Skeletal muscle satellite cell (primary cell): Measurements from ENCODE around the gene LRRN3.

ENCODE experiments used
- H3K27me3 ChIP-seq: 2 replicates; pipeline ENCODE4 v1.7.0; 2013; ENCODE audit warnings: low read length; ENCODE audit not compliant: control insufficient read depth, insufficient read depth
- H3K36me3 ChIP-seq: 2 replicates; pipeline ENCODE4 v1.7.0; 2013; ENCODE audit warnings: mild to moderate bottlenecking, control low read depth, low read length; ENCODE audit not compliant: insufficient read depth
- H3K4me1 ChIP-seq: 2 replicates; pipeline ENCODE4 v1.7.0; 2013; ENCODE audit warnings: low read length; ENCODE audit not compliant: control insufficient read depth, insufficient read depth
- H3K4me2 ChIP-seq: 2 replicates; pipeline ENCODE4 v1.7.0; 2013; ENCODE audit warnings: mild to moderate bottlenecking, low read length
- H3K4me3 ChIP-seq: 2 replicates; pipeline ENCODE4 v1.7.0; 2013; ENCODE audit warnings: low read length
- H3K9ac ChIP-seq: 2 replicates; pipeline ENCODE4 v1.7.0; 2013; ENCODE audit warnings: mild to moderate bottlenecking, low read depth, low read length, moderate library complexity
- H3K9me3 ChIP-seq: replicated peaks from 2 replicates; pipeline ENCODE4 v1.7.0; 2013; ENCODE audit warnings: mild to moderate bottlenecking, control low read depth, low read length

Gene LRRN3

GRCh38 chr7:111108496-111108895 lies 17.6 kb downstream of the LRRN3 start:
- H3K27me3 ChIP-seq: no peaks in the 10 kb centered on the region
- H3K9me3 ChIP-seq: no peaks in the 10 kb centered on the region
- H3K9ac ChIP-seq: no peak overlapping the region
- peaks cover 22% of the 10 kb centered on the region for H3K4me1 ChIP-seq
- H3K4me3 ChIP-seq: no peak overlapping the region
- no peak overlapping the region for H3K4me2 ChIP-seq
- no peaks in the 10 kb centered on the region for H3K36me3 ChIP-seq

GRCh38 chr7:111112439-111112838 lies 21.5 kb downstream of the LRRN3 start:
- Histone ChIP-seq H3K9ac (no peak overlapping the region), H3K9me3 (no peaks in the 10 kb centered on the region), H3K4me3 (no peak overlapping the region), H3K27me3 (no peaks in the 10 kb centered on the region), H3K36me3 (no peaks in the 10 kb centered on the region), H3K4me1 (peaks cover 31% of the 10 kb centered on the region), H3K4me2 (no peak overlapping the region)

- H3K27me3 ChIP-seq: no peaks in the 10 kb centered on the region
- H3K9ac ChIP-seq: no peak overlapping the region
- H3K9me3 ChIP-seq: no peaks in the 10 kb centered on the region
- peaks cover 22% of the 10 kb centered on the region for H3K4me1 ChIP-seq
- H3K4me3 ChIP-seq: no peak overlapping the region
- H3K4me2 ChIP-seq: peak overlapping the region; percentile 47
- H3K36me3 ChIP-seq: no peaks in the 10 kb centered on the region
Measured at GRCh38 chr7:111113263-111114017, 22.5 kb downstream of the LRRN3 start.

GRCh38 chr7:111115966-111116365 lies 25.0 kb downstream of the LRRN3 start:
- H3K4me3 ChIP-seq: no peak overlapping the region
- H3K9ac ChIP-seq: no peak overlapping the region
- no peaks in the 10 kb centered on the region for H3K27me3 ChIP-seq
- no peaks in the 10 kb centered on the region for H3K9me3 ChIP-seq
- H3K4me2 ChIP-seq: no peak overlapping the region
- H3K36me3 ChIP-seq: no peaks in the 10 kb centered on the region
- peaks cover 19% of the 10 kb centered on the region for H3K4me1 ChIP-seq

- Histone ChIP-seq H3K4me1 (no peaks in the 10 kb centered on the region), H3K36me3 (no peaks in the 10 kb centered on the region), H3K4me2 (no peak overlapping the region), H3K27me3 (no peaks in the 10 kb centered on the region), H3K4me3 (no peak overlapping the region), H3K9ac (no peak overlapping the region), H3K9me3 (no peaks in the 10 kb centered on the region)
Measured at GRCh38 chr7:111126987-111127386, 36.1 kb downstream of the LRRN3 start.

DNA sequence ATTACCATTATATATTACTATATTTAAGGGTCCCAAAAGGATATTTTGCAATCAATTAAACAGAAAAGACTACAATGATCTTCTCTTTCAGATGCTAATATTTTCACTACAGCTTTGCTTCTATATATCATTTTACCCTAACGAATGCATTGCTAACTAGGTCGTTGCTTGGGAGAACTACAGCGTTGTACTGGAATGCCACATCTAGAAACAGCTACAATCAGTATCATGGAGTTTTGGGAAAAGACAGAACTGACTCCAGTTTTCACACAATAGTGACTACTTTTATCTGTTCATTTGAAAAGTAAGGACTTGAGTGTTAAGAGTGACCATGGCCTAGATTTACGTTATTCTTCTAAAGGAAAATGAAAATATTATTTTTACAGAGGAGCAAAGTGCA lies 38.5 kb downstream of the LRRN3 start:
- Histone ChIP-seq H3K4me2 (no peak overlapping the region), H3K9ac (no peak overlapping the region), H3K27me3 (no peaks in the 10 kb centered on the region), H3K4me1 (peaks cover 6% of the 10 kb centered on the region), H3K36me3 (no peaks in the 10 kb centered on the region), H3K9me3 (no peaks in the 10 kb centered on the region), H3K4me3 (no peak overlapping the region)

- Histone ChIP-seq H3K4me1 (peaks cover 11% of the 10 kb centered on the region), H3K27me3 (no peaks in the 10 kb centered on the region), H3K36me3 (no peaks in the 10 kb centered on the region), H3K4me2 (no peak overlapping the region), H3K9ac (no peak overlapping the region), H3K9me3 (no peaks in the 10 kb centered on the region), H3K4me3 (no peak overlapping the region)
Measured at GRCh38 chr7:111132833-111133232, 41.9 kb downstream of the LRRN3 start.

DNA sequence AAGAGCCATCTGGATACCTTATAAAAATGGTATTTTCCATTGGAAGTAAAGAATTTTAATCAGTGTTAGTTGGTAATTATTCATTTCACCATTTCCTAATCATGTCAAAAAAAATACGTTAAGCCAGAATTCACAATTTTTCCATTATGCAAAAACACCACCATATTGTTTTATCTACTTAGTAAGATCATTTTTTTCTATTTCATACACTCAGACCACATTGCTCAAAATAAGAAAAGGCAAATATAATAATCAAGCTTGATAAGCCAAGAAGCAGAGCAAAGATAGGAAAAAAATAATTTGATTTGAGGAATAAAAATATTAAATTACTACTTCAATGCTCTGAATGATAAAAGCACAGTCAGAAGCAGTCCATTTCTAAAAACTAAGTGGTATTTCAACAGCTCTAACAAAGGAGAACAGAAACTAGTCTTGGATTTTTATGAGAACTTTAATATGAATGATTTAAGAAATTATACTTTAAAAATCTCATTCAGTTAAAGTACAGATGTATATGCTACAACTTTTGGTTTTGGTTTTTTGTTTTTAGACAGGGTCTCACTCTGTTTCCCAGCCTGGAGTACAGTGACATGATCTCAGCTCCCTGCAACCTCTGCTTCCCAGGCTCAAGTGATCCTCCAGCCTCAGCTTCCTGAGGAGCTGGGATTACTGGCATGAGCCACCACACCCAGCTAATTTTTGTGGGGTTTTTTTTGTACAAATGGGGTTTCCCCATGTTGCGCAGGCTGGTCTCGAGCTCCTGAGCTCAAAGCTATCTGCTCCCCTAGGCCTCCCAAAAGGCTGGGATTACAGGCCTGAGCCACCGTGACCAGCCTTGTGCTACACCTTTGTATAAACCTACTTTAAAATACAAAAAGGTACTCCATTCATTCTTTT lies 46.6 kb downstream of the LRRN3 start:
- Histone ChIP-seq H3K9me3 (no peaks in the 10 kb centered on the region), H3K9ac (peak overlapping the region; percentile 37), H3K4me3 (no peak overlapping the region), H3K4me2 (peak overlapping the region; percentile 44), H3K36me3 (no peaks in the 10 kb centered on the region), H3K27me3 (no peaks in the 10 kb centered on the region), H3K4me1 (peaks cover 20% of the 10 kb centered on the region)

DNA sequence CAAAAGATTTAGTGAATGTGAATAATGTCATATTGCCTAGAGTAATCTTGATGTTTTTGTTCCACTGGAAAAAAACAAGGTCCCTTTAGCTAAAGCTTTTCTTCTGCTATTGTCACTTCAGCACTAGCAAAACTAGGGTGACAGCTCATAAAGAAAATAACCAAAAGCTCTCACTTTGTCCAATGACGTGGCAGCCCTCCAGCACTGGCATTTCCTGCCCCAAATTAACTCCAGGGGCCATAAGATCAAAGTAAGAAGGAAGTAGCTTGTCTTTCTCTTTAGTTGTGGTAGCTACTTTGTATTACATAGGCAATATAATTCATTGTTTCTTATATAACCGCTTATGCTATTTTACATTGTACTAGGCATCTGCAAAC lies 47.3 kb downstream of the LRRN3 start:
- Histone ChIP-seq H3K9me3 (no peaks in the 10 kb centered on the region), H3K9ac (peak overlapping the region; percentile 37), H3K36me3 (no peaks in the 10 kb centered on the region), H3K4me3 (peak overlapping the region; percentile 8), H3K4me1 (peaks cover 15% of the 10 kb centered on the region), H3K27me3 (no peaks in the 10 kb centered on the region), H3K4me2 (peak overlapping the region; percentile 44)

DNA sequence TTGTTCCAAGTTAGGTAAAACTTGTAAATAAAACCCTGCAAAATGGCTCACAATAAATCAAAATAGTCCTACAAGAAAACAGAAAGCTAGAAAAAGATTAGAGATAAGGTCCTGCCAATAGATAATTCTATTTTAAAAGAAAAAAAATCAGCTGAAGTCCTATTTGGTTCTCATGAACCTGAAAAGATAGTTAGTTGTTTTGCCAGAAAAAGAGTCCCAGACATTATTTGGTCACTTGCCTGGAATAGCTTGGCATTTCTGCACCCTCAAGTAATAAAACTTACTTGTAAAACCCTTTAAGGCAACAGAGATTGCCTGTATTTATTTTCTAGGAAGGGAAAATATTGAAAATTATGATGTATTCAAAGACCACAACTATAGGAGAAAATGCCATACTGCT lies 47.7 kb downstream of the LRRN3 start:
- H3K4me3 ChIP-seq: no peak overlapping the region
- H3K4me1 ChIP-seq: peaks cover 15% of the 10 kb centered on the region
- no peaks in the 10 kb centered on the region for H3K36me3 ChIP-seq
- no peaks in the 10 kb centered on the region for H3K27me3 ChIP-seq
- peak overlapping the region; percentile 37 for H3K9ac ChIP-seq
- peak overlapping the region; percentile 44 for H3K4me2 ChIP-seq
- H3K9me3 ChIP-seq: no peaks in the 10 kb centered on the region

DNA sequence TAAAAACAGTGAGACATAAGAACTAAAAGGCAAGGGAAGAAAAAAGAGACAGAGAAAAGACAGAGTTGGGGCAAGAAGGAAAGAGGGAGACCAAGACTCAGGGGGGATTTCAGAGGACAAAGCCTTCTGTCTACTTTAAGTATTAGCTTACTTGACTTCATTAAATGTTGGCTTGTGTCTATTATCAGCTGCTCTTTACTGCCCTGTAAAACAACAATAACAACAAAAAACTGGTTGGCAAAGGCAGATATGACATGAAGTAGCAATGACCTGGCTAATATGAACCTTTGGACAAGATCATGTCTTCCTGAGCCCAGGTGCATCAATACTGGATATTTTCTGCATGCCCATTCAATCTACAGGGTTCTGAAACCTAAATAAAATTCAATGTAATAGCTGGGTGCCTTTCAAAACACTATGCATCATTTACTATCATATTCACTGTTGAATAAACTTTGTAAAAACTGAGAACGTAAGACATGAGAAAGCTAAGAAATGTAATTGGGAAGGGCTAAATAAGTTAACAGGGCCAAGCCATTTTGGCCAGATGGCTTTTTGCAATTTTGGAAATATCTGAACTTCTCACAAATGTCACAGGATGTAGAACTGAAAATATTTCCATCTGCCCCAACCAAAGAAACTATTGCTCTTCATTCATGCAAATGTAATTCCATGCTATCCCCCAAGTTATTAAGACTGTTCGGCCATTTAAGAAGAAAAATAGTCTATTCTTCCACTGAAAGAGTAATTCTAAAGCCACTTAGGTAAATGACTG lies 49.4 kb downstream of the LRRN3 start:
- H3K4me2 ChIP-seq: no peak overlapping the region
- no peaks in the 10 kb centered on the region for H3K27me3 ChIP-seq
- no peak overlapping the region for H3K4me3 ChIP-seq
- H3K9ac ChIP-seq: no peak overlapping the region
- H3K4me1 ChIP-seq: peaks cover 15% of the 10 kb centered on the region
- no peaks in the 10 kb centered on the region for H3K9me3 ChIP-seq
- no peaks in the 10 kb centered on the region for H3K36me3 ChIP-seq
